HepG2 (cell line): ENCODE measurements around the gene MED9.

ENCODE experiments used
- FOXA3 ChIP-seq: IDR thresholded peaks from 2 replicates; pipeline ENCODE4 v1.6.1; 2016; ENCODE audit warnings: missing genetic modification reagents, missing compliant biosample characterization
- IKZF4 ChIP-seq: sonication (generic); formaldehyde crosslinking; IDR thresholded peaks from 2 replicates; pipeline ENCODE4 v1.5.1; 2020; ENCODE audit warnings: borderline replicate concordance, mild to moderate bottlenecking, low read depth, missing genetic modification reagents; ENCODE audit errors: not compliant biosample characterization
- POLR2A ChIP-seq, 2 experiments: IDR thresholded peaks; 2 replicates each; pipeline ENCODE4 v1.6.1; 2011; ENCODE audit warnings: low read depth in 2 of 2, low read length in 2 of 2, mild to moderate bottlenecking in 1 of 2, moderate library complexity in 1 of 2; ENCODE audit not compliant: insufficient read depth in 1 of 2
- YY1 ChIP-seq: IDR thresholded peaks from 2 replicates; pipeline ENCODE4 v1.6.1; 2011; ENCODE audit warnings: low read length, low read depth, moderate library complexity, mild to moderate bottlenecking; ENCODE audit not compliant: insufficient read depth, insufficient replicate concordance
- ZNF24 ChIP-seq: fragments of 450-650 bp; IDR thresholded peaks from 2 replicates; pipeline ENCODE4 v1.6.1; 2017; ENCODE audit warnings: antibody characterized with exemption, mild to moderate bottlenecking
- ZNF264 ChIP-seq: sonication (generic); formaldehyde crosslinking; IDR thresholded peaks from 2 replicates; pipeline ENCODE4 v1.4.0; 2020; ENCODE audit warnings: missing genetic modification reagents
- ZNF589 ChIP-seq: sonication (generic); formaldehyde crosslinking; conservative IDR thresholded peaks from 2 replicates; pipeline ENCODE4 v1.8.0; 2022; ENCODE audit warnings: mild to moderate bottlenecking, moderate library complexity, missing genetic modification reagents
- ZNF644 ChIP-seq: IDR thresholded peaks from 2 replicates; pipeline ENCODE4 v1.6.1; 2016; ENCODE audit warnings: low read depth
- ZNF672 ChIP-seq: sonication (generic); formaldehyde crosslinking; IDR thresholded peaks from 2 replicates; pipeline ENCODE4 v1.8.1; 2022; ENCODE audit warnings: missing genetic modification reagents
- ZNF883 ChIP-seq: sonication (generic); formaldehyde crosslinking; IDR thresholded peaks from 2 replicates; pipeline ENCODE4 v1.5.1; 2020; ENCODE audit warnings: mild to moderate bottlenecking, missing genetic modification reagents; ENCODE audit errors: not compliant biosample characterization
- TF ChIP-seq, protein P1 (sequence below): sonication (generic); formaldehyde crosslinking; IDR thresholded peaks from 2 replicates; pipeline ENCODE4 v1.4.0; 2020; ENCODE audit warnings: missing genetic modification reagents
- TF ChIP-seq, protein P2 (sequence below): sonication (generic); formaldehyde crosslinking; IDR thresholded peaks from 2 replicates; pipeline ENCODE4 v1.4.0; 2020; ENCODE audit warnings: missing genetic modification reagents
- TF ChIP-seq, protein P3 (sequence below): sonication (generic); formaldehyde crosslinking; IDR thresholded peaks from 2 replicates; pipeline ENCODE4 v1.5.0; 2020; ENCODE audit warnings: mild to moderate bottlenecking, missing genetic modification reagents, moderate library complexity

DNA sequence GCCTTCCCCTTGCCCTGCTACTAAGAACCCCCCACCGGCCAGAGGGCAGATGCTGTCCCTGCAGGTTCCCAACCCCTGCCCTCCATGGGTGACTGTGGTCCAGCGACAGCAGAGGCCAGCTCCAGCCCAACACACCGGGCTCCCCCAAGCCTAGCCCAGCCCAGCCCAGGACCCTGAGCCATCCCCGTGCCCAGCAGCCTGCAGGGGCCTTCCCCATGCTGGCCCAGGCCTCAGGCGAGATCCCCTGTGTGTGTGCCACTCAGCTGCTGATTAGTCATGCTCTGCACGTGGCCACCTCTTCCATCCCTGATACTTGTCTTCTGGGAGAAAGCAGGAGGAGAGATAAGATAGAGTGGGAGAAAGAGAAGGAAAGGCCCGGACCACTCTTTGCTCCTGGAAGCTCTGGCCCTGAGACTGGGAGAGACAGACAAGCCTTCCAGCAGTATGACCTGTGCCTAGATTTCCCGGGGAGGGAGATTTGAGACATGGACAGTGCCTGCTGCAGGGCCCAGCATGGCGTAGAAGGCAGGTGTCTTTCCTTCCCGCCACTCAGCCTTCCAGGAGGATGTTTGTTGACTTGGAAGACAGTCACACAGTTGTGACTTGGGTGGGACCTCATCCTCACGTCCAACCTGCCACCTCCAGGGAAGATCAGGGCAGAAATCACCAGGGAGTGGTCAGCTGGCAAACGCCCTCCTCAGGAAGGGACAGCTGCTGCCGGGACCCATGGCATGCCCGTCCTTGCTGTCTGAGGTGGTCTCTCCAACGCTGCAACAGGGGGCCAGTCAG, 60.7 kb downstream of the MED9 start:
- TF ChIP-seq, protein P1, sequence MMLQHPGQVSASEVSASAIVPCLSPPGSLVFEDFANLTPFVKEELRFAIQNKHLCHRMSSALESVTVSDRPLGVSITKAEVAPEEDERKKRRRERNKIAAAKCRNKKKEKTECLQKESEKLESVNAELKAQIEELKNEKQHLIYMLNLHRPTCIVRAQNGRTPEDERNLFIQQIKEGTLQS (CRISPR knock-in tag), result no peak
- TF ChIP-seq ZNF24, result no peak
- TF ChIP-seq POLR2A (IDR thresholded peaks at IDR 0.05; ENCODE audit: insufficient read depth in 1 of 2, low read depth in 2 of 2, low read length in 2 of 2), result no peak
- TF ChIP-seq ZNF644 (CRISPR knock-in tag), result no peak
- TF ChIP-seq ZNF883, result no peak
- no peak for TF ChIP-seq ZNF264
- no peak for TF ChIP-seq ZNF589 (CRISPR knock-in tag)
- no peak for TF ChIP-seq FOXA3 (CRISPR knock-in tag)
- TF ChIP-seq, protein P2, sequence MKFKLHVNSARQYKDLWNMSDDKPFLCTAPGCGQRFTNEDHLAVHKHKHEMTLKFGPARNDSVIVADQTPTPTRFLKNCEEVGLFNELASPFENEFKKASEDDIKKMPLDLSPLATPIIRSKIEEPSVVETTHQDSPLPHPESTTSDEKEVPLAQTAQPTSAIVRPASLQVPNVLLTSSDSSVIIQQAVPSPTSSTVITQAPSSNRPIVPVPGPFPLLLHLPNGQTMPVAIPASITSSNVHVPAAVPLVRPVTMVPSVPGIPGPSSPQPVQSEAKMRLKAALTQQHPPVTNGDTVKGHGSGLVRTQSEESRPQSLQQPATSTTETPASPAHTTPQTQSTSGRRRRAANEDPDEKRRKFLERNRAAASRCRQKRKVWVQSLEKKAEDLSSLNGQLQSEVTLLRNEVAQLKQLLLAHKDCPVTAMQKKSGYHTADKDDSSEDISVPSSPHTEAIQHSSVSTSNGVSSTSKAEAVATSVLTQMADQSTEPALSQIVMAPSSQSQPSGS (CRISPR knock-in tag), result no peak
- no peak for TF ChIP-seq IKZF4 (CRISPR knock-in tag)
- TF ChIP-seq, protein P3, sequence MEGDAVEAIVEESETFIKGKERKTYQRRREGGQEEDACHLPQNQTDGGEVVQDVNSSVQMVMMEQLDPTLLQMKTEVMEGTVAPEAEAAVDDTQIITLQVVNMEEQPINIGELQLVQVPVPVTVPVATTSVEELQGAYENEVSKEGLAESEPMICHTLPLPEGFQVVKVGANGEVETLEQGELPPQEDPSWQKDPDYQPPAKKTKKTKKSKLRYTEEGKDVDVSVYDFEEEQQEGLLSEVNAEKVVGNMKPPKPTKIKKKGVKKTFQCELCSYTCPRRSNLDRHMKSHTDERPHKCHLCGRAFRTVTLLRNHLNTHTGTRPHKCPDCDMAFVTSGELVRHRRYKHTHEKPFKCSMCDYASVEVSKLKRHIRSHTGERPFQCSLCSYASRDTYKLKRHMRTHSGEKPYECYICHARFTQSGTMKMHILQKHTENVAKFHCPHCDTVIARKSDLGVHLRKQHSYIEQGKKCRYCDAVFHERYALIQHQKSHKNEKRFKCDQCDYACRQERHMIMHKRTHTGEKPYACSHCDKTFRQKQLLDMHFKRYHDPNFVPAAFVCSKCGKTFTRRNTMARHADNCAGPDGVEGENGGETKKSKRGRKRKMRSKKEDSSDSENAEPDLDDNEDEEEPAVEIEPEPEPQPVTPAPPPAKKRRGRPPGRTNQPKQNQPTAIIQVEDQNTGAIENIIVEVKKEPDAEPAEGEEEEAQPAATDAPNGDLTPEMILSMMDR (CRISPR knock-in tag), result no peak
- TF ChIP-seq YY1, result no peak
- no peak for TF ChIP-seq ZNF672
